GM13976 (cell line): Measurements from ENCODE around the gene COP1.

ENCODE experiments used
- DNase-seq: peaks from one replicate; pipeline ENCODE4 v3.0.0; 2012; ENCODE audit warnings: low spot score
- in situ Hi-C: fragments of 300-500 bp; cut with MboI; formaldehyde crosslinking; loops from one replicate; pipeline ENCODE4 v1.12.0; 2022; ENCODE audit warnings: low sequenced_read_pairs, mixed read lengths, inconsistent platforms; ENCODE audit not compliant: unreplicated experiment
- TF ChIP-seq, protein P1 (sequence below): IDR thresholded peaks from 2 replicates; pipeline ENCODE4 v1.5.1; 2012; ENCODE audit warnings: borderline replicate concordance, mild to moderate bottlenecking; ENCODE audit not compliant: insufficient read depth; ENCODE audit errors: extremely low read depth, missing control alignments, control extremely low read depth

COP1 gene

DNA sequence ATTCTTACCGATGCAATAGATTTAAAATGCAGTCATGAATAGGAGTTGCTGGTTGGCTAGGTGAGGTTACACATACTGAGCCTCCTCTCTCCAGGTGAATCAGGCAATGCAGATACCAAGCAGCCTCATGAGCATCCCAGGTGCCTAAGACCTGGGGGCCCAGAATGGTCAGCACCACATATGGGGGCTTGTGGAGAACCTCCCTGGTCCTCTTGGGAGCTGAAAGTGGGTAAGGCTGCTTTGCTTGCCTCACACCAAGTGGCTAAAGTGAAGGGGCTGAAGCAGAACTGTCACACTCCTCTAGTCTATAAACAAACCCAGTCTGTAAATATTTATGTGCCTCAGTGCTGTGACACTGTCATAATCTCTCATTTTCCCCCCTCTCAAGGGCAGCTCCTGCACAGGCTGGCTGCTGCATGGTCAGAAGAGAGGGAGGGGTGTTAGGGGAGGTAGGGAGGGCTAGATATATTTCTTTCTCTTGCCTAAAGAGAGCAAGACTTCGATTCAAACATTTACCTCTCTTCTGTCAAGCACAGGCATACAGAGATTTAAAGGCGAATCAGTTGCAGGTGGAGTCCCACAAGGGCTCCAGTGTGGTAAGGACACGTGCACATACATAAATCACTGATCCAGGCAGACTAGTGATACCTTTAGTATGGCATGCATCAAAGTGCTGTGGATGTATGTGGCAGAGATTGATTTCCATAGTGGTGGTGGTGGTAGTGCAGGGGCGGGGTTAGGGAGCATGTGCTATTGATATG, 305.8 kb downstream of the COP1 start:
- no peak for DNase-seq
- TF ChIP-seq, protein P1, sequence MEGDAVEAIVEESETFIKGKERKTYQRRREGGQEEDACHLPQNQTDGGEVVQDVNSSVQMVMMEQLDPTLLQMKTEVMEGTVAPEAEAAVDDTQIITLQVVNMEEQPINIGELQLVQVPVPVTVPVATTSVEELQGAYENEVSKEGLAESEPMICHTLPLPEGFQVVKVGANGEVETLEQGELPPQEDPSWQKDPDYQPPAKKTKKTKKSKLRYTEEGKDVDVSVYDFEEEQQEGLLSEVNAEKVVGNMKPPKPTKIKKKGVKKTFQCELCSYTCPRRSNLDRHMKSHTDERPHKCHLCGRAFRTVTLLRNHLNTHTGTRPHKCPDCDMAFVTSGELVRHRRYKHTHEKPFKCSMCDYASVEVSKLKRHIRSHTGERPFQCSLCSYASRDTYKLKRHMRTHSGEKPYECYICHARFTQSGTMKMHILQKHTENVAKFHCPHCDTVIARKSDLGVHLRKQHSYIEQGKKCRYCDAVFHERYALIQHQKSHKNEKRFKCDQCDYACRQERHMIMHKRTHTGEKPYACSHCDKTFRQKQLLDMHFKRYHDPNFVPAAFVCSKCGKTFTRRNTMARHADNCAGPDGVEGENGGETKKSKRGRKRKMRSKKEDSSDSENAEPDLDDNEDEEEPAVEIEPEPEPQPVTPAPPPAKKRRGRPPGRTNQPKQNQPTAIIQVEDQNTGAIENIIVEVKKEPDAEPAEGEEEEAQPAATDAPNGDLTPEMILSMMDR = no peak
- in situ Hi-C loops = no loop called here

DNA sequence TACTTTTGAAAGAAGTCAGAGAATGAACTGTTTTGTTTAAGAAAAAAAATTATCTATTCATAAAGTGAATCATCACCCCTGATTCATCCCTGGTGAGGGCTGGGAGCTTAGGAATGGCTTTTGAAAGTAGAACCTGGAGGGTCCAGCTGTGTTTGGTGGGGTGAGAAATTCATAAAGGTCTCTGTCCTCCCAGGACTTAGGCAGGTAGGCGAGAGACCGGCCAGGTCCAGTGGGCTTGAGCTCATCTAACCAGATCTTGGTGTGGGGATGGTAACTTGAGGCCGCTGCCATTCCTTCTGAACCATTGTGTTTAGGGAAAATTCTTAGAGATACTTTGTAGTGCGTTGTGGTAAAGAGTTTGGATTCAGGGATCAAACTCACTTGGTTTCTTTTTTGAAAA, 306.9 kb downstream of the COP1 start:
- TF ChIP-seq, protein P1 = no peak
- in situ Hi-C loops = no loop called here
- DNase-seq = no peak

DNA sequence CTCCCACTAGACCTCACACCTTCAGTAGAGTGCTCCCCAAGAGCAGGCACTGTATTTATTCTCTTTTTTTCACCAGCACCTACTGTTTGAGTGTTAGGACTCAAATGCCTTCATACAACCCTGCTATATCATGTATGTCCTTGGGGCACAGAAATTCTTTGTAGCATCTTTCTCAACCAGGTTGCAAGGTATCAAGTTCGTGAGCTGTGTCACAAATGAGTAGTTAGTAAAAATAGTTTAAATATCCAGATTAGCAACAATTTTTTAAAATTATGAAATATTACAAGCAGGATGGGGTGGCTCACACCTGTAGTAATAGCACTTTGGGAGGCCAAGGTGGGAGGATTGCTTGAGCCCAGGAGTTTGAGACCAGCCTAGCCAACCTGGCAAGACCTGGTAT, 311.1 kb downstream of the COP1 start:
- in situ Hi-C loops = no loop called here
- TF ChIP-seq, protein P1 = no peak
- DNase-seq = no peak
